Measurements from ENCODE around the gene THSD4. TPM values are rescaled to one million over a fixed set of nuclear protein-coding genes. Genes with fewer than 3 reads are reported as not detected.

Gene THSD4
- total RNA-seq, 2 experiments from 2014 or later = not detected

DNA sequence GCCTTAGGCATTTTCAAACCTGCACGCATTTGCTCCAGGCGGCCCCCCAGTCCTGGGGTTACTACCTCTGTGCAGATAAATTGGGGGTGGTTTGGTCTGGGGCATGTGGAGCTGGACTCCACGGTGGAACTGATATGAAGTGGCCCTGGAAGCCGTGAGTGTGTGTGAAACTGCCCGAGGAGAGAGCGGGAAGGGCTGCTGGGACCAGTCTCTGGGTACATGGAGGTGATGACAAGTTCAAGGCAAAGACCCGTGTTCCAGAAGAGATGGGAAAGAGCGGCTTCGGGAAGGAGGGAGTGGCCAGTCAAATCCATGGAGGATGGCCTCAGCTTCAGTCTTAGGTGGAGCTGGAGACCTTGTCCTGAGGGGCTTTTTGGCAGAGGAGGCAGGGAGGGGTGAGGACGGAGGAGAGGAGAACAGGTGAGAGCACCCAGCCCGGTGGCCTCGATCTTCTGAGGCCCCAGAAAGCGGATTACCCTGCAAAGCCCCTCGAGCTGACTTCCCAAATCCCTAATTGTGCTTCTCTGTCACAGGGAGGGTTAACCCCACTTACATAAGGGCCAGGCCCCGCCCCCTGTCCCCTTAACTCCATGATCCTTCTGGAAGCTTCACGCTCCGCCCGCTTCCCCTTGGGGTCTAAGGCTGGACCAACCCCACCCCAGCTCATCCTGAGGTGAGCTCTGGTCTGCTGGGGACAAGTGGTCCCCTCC is 693.2 kb downstream of the THSD4 start:
- ChIA-PET CTCF (interaction anchor here (1.1 kb wide), 1 partner anchor 347 kb away, joined by 4 read pairs; no protein-coding TSS in a partner anchor), POLR2A (no interaction called here)
- Mint-ChIP-seq H3K9me3 (ENCODE audit: insufficient read depth) (no peaks in the 10 kb centered on the region), H3K27ac (no peak overlapping the region), H3K27me3 (ENCODE audit: low read depth) (peaks cover 2% of the 10 kb centered on the region), H3K4me1 (ENCODE audit: low read depth) (no peaks in the 10 kb centered on the region), H3K36me3 (ENCODE audit: low read depth) (no peaks in the 10 kb centered on the region), H3K4me3 (no peak overlapping the region)
- no peak for DNase-seq
- ATAC-seq = no peak

DNA sequence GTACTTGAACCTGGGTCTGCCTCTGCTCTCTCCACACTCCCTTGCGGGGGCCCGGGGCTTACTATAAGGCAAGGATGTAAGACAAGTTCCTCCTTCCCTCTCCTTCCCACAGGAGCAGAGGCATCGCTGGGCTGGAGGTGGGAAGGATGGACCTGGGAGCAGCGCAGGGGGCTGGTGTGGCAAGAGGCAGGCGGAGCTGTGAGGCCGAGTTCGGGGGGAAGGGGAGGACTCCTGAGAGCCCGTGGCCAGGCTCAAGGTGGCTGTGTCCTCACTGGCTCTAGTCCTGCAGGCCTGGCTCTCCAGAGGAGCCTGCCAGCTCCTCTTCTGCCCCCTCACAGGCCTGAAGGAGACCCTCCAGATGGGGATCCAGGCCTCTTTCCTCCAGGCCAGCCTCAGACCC is 694.1 kb downstream of the THSD4 start:
- ATAC-seq = no peak
- H3K9me3 Mint-ChIP-seq (ENCODE audit: insufficient read depth) = no peaks in the 10 kb centered on the region
- H3K4me1 Mint-ChIP-seq (ENCODE audit: low read depth) = no peaks in the 10 kb centered on the region
- CTCF ChIA-PET = no interaction called here
- H3K4me3 Mint-ChIP-seq = no peak overlapping the region
- no peaks in the 10 kb centered on the region for H3K36me3 Mint-ChIP-seq (ENCODE audit: low read depth)
- DNase-seq = no peak
- peaks cover 2% of the 10 kb centered on the region for H3K27me3 Mint-ChIP-seq (ENCODE audit: low read depth)
- no peak overlapping the region for H3K27ac Mint-ChIP-seq
- POLR2A ChIA-PET = no interaction called here

- ChIA-PET POLR2A (no interaction called here), CTCF (no interaction called here)
- no peaks in the 10 kb centered on the region for H3K27me3 Mint-ChIP-seq (ENCODE audit: low read depth)
- H3K9me3 Mint-ChIP-seq (ENCODE audit: insufficient read depth) = no peaks in the 10 kb centered on the region
- no peaks in the 10 kb centered on the region for H3K36me3 Mint-ChIP-seq (ENCODE audit: low read depth)
- no peak for DNase-seq
- H3K4me1 Mint-ChIP-seq (ENCODE audit: low read depth) = no peaks in the 10 kb centered on the region
- ATAC-seq = no peak
- no peak within 1 kb of the TSS for H3K27ac Mint-ChIP-seq
- H3K4me3 Mint-ChIP-seq = no peak within 1 kb of the TSS
Observed at GRCh38 chr15:71810256-71811035, 695.2 kb downstream of the THSD4 start, which contains the start of gene NR2E3. Gene NR2E3, plus strand, starts transcription at chr15:71810554. Its CDS starts 190 bp downstream, at chr15:71810744.

DNA sequence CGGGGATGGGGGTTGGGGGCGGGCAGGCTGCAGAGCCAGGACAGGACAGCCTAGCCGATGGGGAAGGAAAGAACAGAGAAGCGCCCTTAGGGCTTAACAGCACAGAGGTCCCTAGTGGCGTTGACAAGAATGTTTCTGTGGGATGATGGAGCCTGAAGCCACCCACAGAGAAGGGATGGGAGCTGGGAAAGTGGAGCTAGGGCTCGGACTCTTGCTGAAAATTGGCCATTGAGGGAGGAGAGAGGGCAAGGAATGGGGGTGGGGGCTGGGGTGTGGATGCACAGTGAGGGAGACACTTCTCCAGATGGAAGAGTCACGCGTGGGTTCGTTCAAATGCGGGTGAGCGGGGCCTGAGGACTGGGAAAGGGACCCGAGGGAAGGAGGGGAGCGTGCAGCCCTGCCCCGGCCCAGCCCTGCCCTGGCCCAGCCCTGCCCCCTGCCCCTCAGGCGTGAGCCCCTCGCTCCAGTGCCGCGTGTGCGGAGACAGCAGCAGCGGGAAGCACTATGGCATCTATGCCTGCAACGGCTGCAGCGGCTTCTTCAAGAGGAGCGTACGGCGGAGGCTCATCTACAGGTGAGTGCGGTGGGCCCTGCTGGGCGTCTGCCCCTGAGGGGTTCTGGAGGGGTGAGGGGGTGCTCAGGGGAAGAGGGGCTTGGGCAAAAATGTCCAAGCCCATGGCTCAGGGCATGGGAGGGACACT is 695.9 kb downstream of the THSD4 start:
- H3K4me3 Mint-ChIP-seq = no peak overlapping the region

GRCh38 chr15:71811752-71812735 is 696.8 kb downstream of the THSD4 start:
- no peak for DNase-seq
- no peak for ATAC-seq
- POLR2A ChIA-PET = no interaction called here
- H3K4me1 Mint-ChIP-seq (ENCODE audit: low read depth) = no peaks in the 10 kb centered on the region
- no peaks in the 10 kb centered on the region for H3K9me3 Mint-ChIP-seq (ENCODE audit: insufficient read depth)
- no peaks in the 10 kb centered on the region for H3K36me3 Mint-ChIP-seq (ENCODE audit: low read depth)
- no peaks in the 10 kb centered on the region for H3K27me3 Mint-ChIP-seq (ENCODE audit: low read depth)
- H3K4me3 Mint-ChIP-seq = no peak overlapping the region
- CTCF ChIA-PET = no interaction called here
- H3K27ac Mint-ChIP-seq = no peak overlapping the region

More for the DNA sequence above, 695.9 kb downstream of the THSD4 start:
- no peaks in the 10 kb centered on the region for H3K27me3 Mint-ChIP-seq (ENCODE audit: low read depth)
- no peaks in the 10 kb centered on the region for H3K9me3 Mint-ChIP-seq (ENCODE audit: insufficient read depth)
- ATAC-seq = no peak
- H3K4me1 Mint-ChIP-seq (ENCODE audit: low read depth) = no peaks in the 10 kb centered on the region
- ChIA-PET POLR2A (no interaction called here), CTCF (no interaction called here)
- H3K27ac Mint-ChIP-seq = no peak overlapping the region
- DNase-seq = no peak
- H3K36me3 Mint-ChIP-seq (ENCODE audit: low read depth) = no peaks in the 10 kb centered on the region

GRCh38 chr15:71812966-71813722 is 697.9 kb downstream of the THSD4 start:
- DNase-seq = no peak
- no peaks in the 10 kb centered on the region for H3K27me3 Mint-ChIP-seq (ENCODE audit: low read depth)

GRCh38 chr15:71813723-71814470 is 698.6 kb downstream of the THSD4 start:
- H3K9me3 Mint-ChIP-seq (ENCODE audit: insufficient read depth) = peaks cover 9% of the 10 kb centered on the region
- ChIA-PET POLR2A (no interaction called here), CTCF (no interaction called here)
- no peak overlapping the region for H3K27ac Mint-ChIP-seq
- ATAC-seq (no peak), DNase-seq (no peak)
- H3K36me3 Mint-ChIP-seq (ENCODE audit: low read depth) = no peaks in the 10 kb centered on the region
- H3K4me3 Mint-ChIP-seq = no peak overlapping the region
- no peaks in the 10 kb centered on the region for H3K27me3 Mint-ChIP-seq (ENCODE audit: low read depth)
- no peaks in the 10 kb centered on the region for H3K4me1 Mint-ChIP-seq (ENCODE audit: low read depth)

More at GRCh38 chr15:71812966-71813722, 697.9 kb downstream of the THSD4 start:
- no peak for ATAC-seq
- ChIA-PET POLR2A (no interaction called here), CTCF (no interaction called here)
- Mint-ChIP-seq H3K9me3 (ENCODE audit: insufficient read depth) (peaks cover 9% of the 10 kb centered on the region), H3K4me3 (no peak overlapping the region), H3K36me3 (ENCODE audit: low read depth) (no peaks in the 10 kb centered on the region), H3K27ac (no peak overlapping the region), H3K4me1 (ENCODE audit: low read depth) (no peaks in the 10 kb centered on the region)

- Mint-ChIP-seq H3K36me3 (ENCODE audit: low read depth) (no peaks in the 10 kb centered on the region), H3K4me1 (ENCODE audit: low read depth) (no peaks in the 10 kb centered on the region), H3K4me3 (no peak overlapping the region), H3K27me3 (ENCODE audit: low read depth) (no peaks in the 10 kb centered on the region), H3K27ac (no peak overlapping the region), H3K9me3 (ENCODE audit: insufficient read depth) (peaks cover 13% of the 10 kb centered on the region)
- ChIA-PET CTCF (no interaction called here), POLR2A (no interaction called here)
- ATAC-seq (no peak), DNase-seq (no peak)
Observed at GRCh38 chr15:71815301-71815700, 700.0 kb downstream of the THSD4 start.

GRCh38 chr15:71817351-71817750 is 702.1 kb downstream of the THSD4 start:
- no peak overlapping the region for H3K4me3 Mint-ChIP-seq
- ATAC-seq (no peak), DNase-seq (no peak)
- ChIA-PET CTCF (no interaction called here), POLR2A (no interaction called here)
- no peaks in the 10 kb centered on the region for H3K4me1 Mint-ChIP-seq (ENCODE audit: low read depth)
- H3K27me3 Mint-ChIP-seq (ENCODE audit: low read depth) = no peaks in the 10 kb centered on the region
- peaks cover 8% of the 10 kb centered on the region for H3K36me3 Mint-ChIP-seq (ENCODE audit: low read depth)
- no peak overlapping the region for H3K27ac Mint-ChIP-seq
- H3K9me3 Mint-ChIP-seq (ENCODE audit: insufficient read depth) = peaks cover 22% of the 10 kb centered on the region

- Mint-ChIP-seq H3K4me3 (no peak overlapping the region), H3K9me3 (ENCODE audit: insufficient read depth) (peaks cover 22% of the 10 kb centered on the region), H3K36me3 (ENCODE audit: low read depth) (peaks cover 18% of the 10 kb centered on the region), H3K27ac (no peak overlapping the region), H3K27me3 (ENCODE audit: low read depth) (no peaks in the 10 kb centered on the region), H3K4me1 (ENCODE audit: low read depth) (no peaks in the 10 kb centered on the region)
- DNase-seq (no peak), ATAC-seq (no peak)
- CTCF ChIA-PET = no interaction called here
- POLR2A ChIA-PET = no interaction called here
Observed at GRCh38 chr15:71820127-71820526, 704.9 kb downstream of the THSD4 start.

All from activated CD8-positive, alpha-beta T cell treated with anti-CD3 and anti-CD28 coated beads, Interleukin-2, amount 10 ng/mL, durations not matched to agents 7 days and 5 days (primary cell).